GM18520 (cell line): ENCODE results near the gene COL6A5.
"Not testable (repeated sequence)": the region's sequence is repeated elsewhere in the genome, so short reads cannot be mapped to it uniquely, and the experiment has no call there.

ENCODE experiments used
- ATAC-seq: cut with Tn5 transposase; IDR thresholded peaks from one replicate; pipeline ENCODE4 v1.9.1; 2021; ENCODE audit not compliant: unreplicated experiment

Gene COL6A5

DNA sequence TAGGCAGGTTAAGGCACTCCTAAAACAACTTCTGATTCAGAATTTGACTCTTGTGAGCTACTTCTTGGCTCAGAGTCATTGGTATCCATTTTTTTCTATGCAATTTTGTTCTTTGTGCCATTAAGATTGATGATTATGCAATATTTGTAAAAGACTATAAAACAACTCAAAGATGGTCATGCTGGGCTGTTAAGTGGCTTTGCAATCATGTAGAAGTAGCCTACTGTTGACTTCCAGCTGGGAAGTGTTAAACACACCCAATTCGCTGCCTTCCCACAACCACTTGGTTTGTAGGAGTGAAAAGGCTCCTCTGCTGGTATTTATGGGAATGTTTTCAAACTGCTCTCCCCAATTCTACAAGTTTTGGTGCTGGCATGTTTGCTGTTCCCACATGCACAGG lies 96.8 kb downstream of the COL6A5 start:
- no peak for ATAC-seq

DNA sequence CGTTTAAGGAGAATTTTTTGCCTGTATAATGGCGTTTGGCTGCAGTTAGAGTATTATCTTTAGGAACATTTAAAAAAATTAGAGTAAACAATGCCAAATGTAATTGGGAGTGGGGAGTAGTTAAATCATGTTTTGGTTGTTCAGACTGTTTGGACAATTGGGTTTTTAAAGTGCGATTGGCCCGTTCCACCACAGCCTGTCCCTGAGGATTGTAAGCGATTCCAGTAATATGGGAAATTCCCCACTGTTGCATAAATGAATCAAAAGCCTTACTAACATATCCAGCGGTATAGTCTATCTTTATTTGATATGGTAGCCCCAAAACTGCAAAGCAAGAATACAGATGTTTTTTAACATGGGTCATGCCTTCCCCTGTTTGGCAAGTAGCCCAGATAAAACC lies 101.4 kb downstream of the COL6A5 start:
- not testable (repeated sequence) for ATAC-seq

DNA sequence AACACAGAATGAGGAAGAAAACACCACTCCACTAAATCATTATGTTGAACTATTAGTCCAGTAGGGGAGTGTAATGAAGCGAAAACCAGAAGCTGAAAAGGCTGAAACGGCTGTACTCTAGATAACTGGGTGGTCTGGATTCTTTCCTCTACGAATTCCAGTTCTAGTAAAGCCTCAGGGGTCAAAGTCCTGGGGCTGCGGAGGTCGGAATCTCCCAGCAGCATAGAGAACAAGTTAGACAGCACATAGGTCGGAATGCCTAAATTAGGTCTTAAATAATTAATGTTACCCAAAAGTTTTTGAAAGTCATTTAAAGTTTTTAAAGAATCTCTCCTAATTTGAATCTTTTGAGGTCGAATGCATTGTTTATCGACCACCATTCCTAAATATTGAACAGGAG lies 102.7 kb downstream of the COL6A5 start:
- not testable (repeated sequence) for ATAC-seq

DNA sequence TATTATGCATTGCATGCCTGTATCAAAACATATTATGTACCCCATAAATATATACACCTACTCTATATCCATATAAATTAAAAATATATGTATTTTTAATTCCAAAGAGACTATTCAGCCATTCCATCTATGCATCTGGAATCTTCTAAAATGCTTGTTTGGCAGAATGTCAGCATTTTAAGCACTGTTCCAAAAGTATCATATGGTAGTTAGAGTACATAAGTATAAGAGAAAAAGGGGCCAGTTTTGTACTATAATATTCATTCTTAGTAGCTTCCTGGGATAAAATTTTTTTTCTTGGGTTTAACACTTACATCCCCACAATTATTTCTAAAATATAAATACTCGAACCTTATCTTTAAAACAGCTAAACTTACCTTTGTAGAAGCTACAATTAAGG lies 111.1 kb downstream of the COL6A5 start:
- ATAC-seq, result no peak

DNA sequence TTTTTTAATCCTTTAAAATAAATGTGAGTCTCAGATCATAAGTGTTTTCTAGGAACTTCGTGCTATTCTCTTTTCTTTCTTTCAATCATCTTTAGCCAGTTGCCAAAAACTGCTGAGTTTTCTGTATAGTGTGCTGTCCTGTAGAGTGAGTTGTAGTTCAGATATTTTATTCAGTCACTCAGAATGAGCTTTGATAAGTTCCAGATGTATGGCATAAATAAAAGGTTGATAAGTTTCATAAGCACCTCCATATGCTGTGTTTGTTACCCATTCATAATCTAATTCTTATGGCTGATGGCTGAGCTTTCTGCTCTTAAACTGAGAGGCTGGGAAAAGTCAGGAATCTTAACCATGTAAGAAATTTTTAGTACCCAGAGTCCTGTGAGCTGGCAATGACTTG lies 112.2 kb downstream of the COL6A5 start:
- no peak for ATAC-seq

DNA sequence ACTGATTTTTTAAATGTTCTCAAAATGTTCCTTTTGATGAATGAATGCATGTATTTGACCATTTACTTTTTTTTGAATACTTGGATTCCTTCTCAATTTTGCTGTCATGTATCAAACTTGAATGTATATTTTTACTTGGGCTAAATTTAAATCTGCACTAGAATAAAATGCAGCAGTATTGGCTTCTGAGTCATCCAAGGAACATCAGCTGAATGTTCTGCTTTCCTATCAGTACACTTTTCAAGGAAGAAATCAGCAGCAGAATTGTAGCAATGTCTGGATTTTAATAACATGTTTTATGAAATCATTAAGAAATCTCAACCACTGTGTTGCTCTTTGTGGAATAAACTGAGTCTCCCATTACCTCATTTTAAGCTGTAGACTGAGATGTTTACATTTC lies 114.5 kb downstream of the COL6A5 start:
- ATAC-seq, result no peak

DNA sequence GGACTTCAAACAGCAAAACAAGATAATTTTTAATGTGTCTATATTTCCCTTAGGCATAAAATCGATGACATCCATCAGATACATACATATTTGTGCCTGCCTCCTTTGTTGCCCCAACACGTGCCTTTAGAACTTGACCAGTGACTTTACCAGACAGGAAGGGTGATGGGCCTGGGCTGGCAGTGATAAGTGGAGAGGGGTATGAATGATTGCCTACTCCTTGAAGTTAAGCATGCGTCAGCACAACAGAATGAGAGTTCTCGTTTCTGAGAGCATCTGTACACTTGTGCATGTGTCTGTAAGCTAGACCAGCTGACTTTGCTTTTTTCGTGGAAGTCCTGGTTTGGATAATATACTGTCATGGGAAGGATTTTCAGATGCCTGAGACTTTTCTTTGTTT lies 116.6 kb downstream of the COL6A5 start:
- no peak for ATAC-seq

DNA sequence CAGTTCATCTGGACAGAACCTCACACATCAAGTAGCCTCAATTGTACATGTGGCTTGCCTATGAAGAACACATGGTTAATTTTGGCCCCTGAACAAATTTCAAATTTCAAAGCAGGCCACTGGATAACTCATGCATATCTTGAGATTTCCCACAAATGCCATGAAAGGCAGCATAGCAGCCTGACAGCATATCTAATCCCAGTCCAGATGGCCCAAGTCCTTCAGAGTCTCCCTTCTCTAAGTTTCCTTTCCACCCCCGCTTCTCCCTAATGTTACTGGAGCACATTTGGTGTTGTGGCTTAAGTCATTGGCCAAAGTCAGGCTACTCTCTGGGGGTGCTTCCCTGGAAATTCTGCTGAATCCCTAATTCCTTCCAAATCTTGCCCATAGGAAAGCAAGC lies 117.7 kb downstream of the COL6A5 start:
- no peak for ATAC-seq

DNA sequence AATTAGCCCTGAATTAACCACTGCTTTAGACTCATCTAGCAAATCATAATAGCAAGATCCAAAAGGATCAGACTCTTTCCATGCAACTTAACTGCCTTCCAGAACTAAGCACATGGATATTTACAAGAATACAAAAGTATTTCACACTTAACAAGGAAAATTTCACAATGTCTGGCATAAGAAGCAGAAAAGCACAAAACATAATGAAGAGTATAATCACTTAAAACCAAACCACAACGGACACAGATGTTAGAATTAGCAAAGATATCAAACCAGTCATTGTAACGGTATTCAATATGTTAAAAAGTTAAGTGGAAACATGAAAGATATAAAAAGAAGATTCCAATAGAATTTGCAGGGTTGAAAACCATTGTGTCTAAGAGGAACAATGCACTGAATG lies 120.0 kb downstream of the COL6A5 start:
- ATAC-seq, result no peak

DNA sequence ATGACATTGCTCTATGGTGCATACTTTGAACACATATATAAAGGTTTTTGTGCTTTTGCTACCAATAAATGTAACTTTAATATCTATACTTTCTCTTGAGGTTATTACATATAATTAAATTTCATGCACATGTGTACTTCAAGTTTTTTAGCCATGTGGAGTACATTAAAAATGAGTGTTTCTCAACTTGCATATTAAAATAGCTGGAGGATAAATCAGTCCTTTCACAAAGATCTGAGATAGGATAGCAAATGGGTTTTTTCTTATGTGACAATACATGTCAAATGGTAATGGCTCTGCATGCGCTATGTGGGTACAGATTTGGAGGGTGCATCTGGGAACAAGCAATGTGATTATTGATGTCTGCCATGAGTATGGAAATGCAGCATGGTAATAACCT lies 122.8 kb downstream of the COL6A5 start:
- ATAC-seq, result no peak

DNA sequence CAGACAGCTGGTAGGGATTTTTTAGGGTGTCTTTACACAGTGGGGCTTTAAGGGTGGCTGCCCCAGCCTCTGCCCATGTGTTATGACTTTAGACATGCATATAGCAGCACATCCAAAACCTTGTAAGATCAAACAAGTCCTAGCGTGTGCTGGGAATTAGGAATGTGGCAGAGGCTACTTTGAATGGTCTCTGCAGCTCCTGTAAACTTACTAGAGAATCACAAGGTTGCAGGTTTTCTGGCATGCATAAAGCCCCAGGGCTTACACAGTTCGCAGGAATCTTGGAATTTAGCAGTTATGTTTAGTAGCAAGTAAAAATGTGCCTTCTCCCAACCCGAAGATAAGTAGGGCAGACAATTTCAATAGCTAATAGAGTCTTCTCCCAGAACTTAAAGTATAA lies 124.7 kb downstream of the COL6A5 start:
- ATAC-seq, result no peak

DNA sequence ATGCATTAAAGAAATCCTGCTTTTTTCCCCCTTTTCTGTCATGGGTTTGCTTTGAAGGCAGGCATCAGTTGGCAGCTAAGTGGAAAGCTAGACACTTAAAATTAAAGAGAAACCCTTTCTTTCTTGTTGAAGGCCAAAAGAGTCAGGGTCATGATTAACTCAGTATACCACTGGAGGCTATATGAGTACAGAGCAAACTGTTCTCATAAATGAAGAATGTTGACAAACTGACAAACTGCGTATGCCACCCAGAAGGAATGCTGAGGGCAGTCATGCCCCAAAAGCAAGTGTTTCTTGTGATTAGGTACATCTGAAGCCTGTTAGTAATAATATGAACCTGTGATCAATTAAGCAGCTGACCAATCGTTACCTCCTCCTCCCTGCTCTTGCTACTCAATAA lies 127.9 kb downstream of the COL6A5 start:
- ATAC-seq, result no peak

DNA sequence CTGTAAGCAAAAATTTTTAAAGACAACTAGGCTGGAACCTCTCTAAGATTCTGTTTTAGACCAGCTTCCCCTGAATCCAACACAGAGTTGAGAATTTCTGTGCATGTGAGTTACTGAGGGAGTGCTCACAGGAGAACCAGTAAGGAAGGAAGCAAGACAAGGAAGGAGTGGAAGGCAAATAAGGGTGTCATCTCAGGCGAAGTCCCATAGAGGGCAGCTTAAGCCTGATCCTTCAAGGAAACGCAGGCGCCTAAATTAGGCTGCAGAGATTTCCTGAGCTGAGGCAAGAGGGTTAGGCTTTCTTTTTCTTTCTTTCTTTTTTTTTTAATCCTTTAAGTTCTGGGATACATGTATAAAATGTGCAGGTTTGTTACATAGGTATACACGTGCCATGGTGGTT lies 135.3 kb downstream of the COL6A5 start:
- ATAC-seq, result no peak

DNA sequence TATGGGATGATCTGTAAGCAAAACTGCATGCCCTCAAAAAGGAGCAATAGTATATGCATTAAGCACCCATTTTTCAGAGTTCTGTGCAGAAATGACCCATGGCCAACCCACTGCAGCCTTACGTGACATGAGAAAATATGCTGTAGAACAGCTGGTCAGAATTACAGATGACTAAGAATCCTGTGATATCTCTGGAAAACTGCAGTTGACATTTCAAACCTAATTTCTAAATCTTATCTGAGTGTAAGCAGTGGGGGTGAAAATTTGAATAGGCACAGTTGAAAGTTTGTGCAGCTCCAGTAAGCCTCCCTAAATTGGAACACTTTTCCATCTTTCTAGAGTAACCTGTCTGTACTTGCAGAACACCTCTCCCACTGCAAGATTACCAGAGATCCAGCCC lies 142.8 kb downstream of the COL6A5 start:
- no peak for ATAC-seq

DNA sequence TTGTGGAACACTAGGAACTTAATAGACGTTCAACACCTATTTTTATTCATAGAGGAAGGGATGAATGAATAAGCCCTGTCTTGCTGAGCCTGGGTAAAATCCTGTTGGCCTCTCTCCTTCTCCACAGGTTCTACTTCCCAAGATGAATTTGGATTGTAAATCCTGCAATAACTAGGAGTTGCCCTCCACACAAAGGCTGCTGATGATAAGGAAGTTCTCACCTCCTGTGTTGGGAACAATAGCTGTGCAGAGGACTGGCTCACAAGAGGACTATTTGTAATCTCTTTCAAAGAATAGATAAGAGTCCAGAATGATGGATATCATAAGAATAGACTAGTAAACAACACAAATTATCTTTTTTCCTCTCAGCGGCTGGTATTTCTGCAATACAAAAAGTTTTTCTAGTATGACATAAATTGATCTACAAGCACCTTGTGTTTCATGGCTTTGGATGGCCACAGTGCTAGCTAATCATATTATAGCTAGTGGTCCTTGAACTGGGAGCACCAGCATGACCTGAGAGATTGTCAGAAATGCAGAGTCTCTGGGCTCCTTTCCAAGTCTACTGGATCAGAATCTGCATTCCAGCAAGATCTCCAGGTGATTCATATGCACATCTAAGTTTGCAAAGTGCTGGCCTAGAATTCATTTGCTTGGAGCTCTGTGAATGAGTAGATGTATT lies 143.4 kb downstream of the COL6A5 start:
- no peak for ATAC-seq

DNA sequence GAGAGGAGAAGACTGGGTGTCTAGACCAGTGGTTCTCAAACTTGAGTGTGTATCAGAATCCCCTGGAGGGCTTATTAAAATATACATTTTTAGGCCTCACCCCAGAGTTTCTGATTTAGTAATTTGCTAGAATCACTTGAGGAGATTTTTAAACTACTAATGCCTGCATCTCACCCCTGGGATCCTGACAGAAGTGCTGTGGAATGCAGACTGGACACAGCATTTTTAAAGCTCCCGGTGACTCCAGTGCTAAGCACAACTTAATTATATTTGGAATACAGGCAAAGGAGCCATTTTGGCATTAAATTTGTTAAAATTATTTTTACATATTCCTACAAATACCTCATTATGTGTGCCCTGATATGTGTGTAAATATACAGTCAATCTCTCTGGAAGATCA lies 144.8 kb downstream of the COL6A5 start:
- ATAC-seq, result no peak

DNA sequence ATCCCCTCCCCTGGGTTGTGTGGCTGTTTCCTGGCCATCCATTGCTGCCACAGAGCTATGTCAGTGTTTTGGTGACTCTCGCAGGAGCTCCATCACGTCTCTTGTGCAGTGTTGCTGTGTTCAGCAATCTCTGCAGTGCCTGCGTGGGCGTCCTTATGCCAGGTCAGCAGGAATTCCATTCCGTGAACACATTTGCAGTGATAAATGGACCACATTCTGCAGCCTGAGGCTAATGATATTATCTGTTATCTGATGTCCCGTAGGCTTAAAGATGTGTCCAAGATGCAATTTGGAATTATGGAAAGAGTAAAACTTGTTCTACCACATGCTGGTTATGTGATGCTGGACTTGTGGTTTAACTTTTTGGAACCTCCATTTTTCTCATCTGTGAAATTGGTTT lies 146.0 kb downstream of the COL6A5 start:
- no peak for ATAC-seq

DNA sequence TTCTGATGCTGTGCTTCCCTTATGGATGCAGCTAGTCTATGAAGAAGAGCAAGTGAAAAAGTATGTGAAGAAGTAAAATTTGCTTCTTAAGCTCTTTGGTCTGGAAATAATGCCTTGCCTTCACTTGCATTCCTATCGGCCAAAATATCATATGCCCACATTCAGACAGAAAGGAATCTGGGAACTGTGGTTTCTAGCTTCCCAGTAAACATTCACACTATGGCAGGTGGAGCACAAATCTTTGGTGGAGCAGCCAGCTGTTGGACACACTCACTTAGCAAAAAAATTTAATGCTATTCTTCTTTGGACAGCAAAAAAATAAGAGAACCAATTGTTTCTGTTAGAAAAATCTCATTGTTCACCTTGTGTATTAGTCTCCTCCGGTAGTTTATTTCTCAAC lies 159.2 kb downstream of the COL6A5 start:
- ATAC-seq, result no peak

DNA sequence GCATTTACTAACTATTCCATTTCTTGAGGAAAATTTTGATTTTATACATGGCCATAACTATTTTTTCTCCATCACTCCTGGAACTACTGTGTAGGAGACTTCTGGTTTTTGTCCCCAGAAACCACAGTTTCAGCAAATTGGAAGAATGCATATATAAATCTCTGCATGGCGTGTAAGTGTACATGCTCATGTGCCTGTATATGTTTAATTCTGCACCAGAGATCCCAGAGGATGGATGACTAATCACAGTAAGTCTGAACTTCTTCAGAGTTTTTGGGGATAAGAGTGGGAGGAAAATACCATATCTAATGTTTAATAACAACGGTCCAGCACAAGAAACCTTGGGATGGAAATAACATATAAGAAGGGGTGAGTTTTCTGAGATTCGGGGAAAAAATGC lies 160.6 kb downstream of the COL6A5 start:
- ATAC-seq, result no peak

DNA sequence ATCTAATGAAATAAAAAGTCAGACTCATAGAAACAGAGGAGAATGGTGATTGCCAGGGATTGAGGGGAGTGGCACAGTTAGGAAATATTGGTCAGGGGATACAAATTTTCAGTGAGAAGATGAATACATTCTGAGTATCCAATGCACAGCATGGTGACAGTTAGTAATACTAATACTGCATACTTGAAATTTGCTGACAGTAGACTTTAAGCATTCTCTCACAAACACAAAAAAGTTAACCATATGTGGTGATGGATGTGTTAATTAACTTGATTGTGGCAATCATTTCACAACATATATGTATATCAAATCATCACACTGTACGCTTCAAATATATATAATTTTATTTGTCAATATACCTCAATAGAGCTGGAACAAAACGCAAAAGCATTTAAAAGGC lies 162.3 kb downstream of the COL6A5 start:
- ATAC-seq, result no peak

DNA sequence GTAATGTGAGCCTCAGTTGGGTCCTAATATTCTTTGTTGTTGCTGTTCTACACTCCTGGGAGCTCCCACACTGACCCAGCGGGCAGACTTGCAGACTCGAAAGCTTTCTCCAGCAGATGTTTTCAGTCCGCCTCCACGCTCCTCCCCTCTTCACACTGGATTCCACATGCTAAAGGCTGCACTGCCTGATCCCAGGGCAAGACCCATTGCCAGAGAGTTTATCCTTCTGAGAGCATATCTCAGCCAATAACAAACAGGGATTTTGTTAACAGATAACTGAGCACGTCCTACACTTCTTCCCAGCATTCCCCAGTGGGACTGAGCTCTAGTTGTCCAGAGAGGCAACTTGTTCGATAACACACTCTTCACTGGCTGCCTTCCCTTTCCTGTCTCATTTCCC lies 163.5 kb downstream of the COL6A5 start:
- no peak for ATAC-seq

DNA sequence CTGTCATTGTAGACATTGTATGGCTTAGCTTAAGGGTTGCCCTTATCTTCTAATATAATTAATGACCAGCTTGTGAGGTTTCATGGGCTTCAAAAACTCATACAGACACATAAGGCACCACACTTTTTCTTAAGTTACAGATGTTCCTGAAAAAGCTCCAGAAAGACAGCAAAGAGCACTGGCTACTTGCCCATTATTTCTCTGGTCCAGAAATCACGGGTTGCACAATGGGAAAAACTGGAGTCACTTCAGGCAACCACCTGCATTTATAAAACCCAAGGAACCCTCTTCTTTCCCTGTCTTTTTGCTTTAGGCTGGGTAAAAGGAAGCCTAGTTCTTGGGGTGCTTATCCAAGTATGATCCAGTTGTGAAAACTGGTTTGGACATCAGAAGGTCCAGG lies 169.2 kb downstream of the COL6A5 start:
- ATAC-seq, result no peak

DNA sequence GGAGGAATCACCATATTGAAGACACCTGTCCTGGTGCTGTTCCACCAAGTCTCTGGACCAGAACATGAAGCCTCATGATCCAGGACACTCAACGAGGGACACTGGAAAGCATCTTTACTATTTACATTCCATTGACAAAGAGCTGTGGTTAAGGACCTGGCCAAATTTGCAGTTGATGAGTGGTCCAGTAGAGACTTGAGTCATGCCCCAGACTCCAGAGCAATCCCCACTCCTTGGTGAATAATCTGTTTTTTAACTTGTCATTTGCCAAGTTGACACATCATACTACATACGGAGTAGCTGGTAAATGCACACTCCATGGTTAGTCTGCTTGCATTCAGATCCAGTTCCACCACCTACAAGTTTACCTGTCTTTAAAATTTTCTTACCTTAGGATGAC lies 170.3 kb downstream of the COL6A5 start:
- no peak for ATAC-seq
